22Rv1 (cell line): ENCODE results near the gene CT45A8.
"Not testable (repeated sequence)": the region's sequence is repeated elsewhere in the genome, so short reads cannot be mapped to it uniquely, and the experiment has no call there.

ENCODE experiments used
- ZFX ChIP-seq: fragments of 450-650 bp; IDR thresholded peaks from 2 replicates; pipeline ENCODE4 v1.6.1; 2017; ENCODE audit warnings: antibody characterized with exemption, borderline replicate concordance
- TF ChIP-seq, protein P1 (sequence below): fragments of 450-650 bp; IDR thresholded peaks from 2 replicates; pipeline ENCODE4 v1.5.1; 2017; ENCODE audit warnings: mild to moderate bottlenecking

DNA sequence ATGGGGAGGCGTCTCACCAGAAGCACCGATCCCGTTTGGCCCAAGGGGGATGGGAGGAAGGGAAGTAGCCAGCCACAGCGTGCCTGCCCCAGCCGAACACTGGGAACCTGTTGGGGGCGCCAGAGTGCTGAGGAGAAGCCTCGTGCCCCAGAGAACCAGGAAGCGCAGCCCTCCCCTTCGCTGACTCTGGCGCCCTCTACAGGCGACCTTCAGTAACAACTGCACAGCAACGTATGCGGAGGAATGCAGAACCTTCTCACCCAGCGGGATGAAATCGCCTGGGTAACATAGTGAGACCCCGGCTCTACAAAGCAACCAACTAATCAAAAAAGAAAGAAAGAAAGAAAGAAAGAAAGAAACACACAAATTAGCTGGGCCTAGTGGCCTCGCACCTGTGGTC, 17.4 kb upstream of the CT45A8 start, which contains the start of gene CT45A9:
- TF ChIP-seq, protein P1, sequence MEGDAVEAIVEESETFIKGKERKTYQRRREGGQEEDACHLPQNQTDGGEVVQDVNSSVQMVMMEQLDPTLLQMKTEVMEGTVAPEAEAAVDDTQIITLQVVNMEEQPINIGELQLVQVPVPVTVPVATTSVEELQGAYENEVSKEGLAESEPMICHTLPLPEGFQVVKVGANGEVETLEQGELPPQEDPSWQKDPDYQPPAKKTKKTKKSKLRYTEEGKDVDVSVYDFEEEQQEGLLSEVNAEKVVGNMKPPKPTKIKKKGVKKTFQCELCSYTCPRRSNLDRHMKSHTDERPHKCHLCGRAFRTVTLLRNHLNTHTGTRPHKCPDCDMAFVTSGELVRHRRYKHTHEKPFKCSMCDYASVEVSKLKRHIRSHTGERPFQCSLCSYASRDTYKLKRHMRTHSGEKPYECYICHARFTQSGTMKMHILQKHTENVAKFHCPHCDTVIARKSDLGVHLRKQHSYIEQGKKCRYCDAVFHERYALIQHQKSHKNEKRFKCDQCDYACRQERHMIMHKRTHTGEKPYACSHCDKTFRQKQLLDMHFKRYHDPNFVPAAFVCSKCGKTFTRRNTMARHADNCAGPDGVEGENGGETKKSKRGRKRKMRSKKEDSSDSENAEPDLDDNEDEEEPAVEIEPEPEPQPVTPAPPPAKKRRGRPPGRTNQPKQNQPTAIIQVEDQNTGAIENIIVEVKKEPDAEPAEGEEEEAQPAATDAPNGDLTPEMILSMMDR: not testable (repeated sequence)
- not testable (repeated sequence) for TF ChIP-seq ZFX
